GM18873 (cell line): ENCODE measurements around the gene TPD52L1.
"Not testable (repeated sequence)": the region's sequence is repeated elsewhere in the genome, so short reads cannot be mapped to it uniquely, and the experiment has no call there.

Experiments
- ATAC-seq: cut with Tn5 transposase; IDR thresholded peaks from one replicate; pipeline ENCODE4 v1.9.1; 2021; ENCODE audit warnings: mild to moderate bottlenecking, moderate library complexity, moderate number of reproducible peaks; ENCODE audit not compliant: unreplicated experiment, low FRiP score

TPD52L1 gene

GRCh38 chr6:125264476-125264875, 110.9 kb downstream of the TPD52L1 start:
- ATAC-seq = no peak

GRCh38 chr6:125267806-125268523, 114.4 kb downstream of the TPD52L1 start:
- no peak for ATAC-seq

- ATAC-seq = no peak
These were observed 115.2 kb downstream of the TPD52L1 start for GRCh38 chr6:125268765-125269164.

DNA sequence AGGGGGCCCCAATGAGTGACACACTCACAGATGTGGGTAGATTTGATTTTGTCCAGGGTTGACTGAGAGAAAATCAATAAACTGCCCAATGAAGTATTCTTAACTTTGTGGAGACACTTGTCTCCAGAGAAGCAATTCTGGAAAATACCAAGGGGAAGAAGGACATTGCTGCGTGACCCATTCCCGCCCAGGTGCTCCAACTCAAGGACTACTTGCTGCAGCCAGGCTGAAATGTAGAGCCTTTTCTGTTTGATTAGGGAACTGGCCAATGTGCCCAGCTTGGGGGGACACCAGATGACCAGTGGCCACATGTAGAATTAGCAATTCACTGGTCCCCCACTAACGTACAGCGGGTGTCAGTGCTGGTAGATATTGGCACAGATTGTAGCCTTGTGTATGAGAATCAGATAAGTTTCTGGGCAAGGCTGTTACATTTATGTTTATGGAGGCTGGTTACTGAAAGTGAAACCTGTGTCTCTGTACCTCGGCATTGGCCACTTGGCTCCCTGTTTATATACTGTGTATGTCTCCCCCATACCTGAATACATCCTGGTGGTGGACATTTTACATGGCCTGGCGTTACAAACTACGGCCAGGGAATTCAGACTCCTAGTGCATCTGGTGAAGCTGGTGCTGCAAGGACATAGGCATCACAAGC, 115.9 kb downstream of the TPD52L1 start:
- ATAC-seq = no peak

DNA sequence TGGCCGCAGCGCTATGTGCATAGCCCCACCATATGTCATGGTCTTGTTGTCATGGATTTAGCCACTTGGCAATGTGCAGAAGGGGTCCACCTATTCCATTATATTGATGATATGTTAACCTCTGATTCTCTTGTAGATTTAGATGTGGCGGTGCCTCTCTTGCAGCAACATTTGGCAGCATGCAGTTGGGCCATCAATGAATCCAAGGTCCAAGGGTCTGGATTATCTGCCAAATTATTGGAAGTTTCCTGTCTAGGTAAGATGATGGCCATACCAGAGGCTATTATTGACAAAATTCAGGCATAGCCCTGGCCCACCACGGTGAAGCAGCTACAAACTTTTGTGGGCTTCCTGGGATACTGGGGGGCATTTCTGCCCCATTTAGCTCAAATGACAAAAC, 116.8 kb downstream of the TPD52L1 start:
- no peak for ATAC-seq

DNA sequence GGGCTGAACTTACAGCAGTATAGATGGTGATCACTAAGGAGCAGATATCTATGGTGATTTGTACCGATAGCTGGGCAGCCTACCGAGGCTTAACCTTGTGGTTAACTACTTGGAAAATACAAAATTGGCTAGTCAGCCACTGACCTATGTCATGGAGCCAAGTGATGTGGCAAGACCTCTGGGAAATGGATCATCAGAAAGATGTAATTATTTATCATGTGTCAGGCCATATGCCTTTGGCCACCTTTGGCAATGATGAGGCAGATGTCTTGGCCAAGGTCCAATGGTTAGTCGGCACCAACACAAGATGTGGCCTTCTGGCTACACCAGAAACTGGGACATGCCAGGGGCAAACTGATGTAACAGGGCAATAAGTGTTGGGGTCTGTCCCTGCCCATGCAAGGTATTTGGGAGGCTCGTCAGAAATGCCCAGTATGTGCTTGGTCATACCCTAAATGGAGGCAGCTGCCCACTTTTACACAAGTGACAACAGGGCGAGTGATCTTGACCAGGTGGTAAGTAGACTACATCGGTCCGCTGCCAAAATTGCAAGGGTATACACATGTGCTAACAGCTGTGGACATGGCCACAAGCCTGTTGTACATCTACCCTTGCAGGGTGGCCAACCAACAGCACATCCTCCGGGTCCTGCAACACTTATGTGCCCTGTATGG, 118.0 kb downstream of the TPD52L1 start:
- ATAC-seq = no peak

GRCh38 chr6:125273251-125273650, 119.7 kb downstream of the TPD52L1 start:
- no peak for ATAC-seq

GRCh38 chr6:125273965-125274364, 120.4 kb downstream of the TPD52L1 start:
- no peak for ATAC-seq

DNA sequence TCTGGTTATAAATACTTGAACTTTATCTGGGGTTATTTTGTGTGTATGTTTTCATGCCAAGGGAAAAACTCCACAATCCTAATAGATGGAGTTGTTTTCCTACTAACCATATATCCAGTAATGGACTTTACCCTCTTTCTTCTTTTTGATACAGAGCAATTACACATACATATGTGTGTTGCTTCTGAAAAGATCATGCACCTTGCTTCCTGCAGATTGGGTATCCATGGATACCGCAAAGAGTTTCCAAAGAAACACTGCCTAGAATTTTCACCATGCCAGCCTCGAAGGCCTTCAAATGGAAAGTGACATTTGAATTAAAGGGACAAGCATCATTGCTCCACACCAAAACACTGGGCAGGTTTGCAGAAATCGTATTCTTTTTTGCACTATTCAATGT, 121.4 kb downstream of the TPD52L1 start:
- no peak for ATAC-seq

DNA sequence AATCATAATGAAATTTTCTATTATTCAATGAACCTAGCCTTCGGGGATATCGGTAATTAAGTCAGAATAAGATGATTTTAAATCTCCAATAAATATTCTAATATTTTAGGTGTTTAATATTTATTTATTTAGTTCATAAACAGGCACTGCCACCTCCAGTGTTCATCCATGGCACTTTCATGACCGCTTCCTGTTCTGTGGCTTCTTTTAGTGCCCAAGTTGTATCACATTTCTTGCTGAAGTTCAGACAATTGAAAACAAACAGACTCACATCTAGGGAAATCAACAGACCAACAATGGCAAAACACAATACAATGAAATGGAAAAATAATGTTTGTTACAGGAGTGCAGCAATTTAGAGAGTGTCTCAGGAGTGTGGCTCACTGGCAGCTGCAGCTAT, 122.2 kb downstream of the TPD52L1 start:
- ATAC-seq = no peak

DNA sequence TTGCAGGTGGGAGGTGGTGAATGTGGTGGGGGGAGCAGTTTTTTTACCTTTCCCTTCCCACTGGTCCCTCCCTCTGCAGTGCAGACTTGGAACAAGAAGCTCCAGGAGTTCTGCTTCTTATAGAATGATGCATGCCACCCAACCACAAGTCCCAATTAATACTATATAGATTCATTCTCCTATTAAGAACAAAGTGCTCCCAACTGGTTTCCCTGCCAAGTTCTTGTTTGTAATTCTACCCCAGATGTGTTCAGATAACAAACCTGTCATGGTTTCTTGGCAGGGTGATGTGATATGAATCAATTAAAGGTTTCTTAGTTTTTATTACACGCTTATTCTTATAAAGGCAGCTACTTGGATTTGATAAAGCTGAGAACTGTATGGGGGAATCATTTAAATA, 124.3 kb downstream of the TPD52L1 start:
- no peak for ATAC-seq

DNA sequence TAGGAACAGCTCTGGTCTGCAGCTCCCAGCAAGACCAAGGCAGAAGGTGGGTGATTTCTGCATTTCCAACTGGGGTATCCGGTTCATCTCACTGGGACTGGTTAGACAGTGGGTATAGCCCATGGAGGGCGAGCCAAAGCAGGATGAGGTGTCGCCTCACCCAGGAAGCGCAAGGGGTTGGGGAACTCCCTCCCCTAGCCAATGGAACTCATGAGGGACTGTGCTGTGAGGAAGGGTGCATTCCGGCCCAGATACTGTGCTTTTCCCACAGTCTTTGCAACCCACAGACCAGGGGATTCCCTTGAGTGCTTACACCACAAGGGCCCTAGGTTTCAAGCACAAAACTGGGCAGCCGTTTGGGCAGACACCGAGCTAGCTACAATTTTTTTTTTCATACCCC, 126.4 kb downstream of the TPD52L1 start:
- peak; percentile 55 for ATAC-seq

- not testable (repeated sequence) for ATAC-seq
These were observed 126.9 kb downstream of the TPD52L1 start for GRCh38 chr6:125280370-125281035.

DNA sequence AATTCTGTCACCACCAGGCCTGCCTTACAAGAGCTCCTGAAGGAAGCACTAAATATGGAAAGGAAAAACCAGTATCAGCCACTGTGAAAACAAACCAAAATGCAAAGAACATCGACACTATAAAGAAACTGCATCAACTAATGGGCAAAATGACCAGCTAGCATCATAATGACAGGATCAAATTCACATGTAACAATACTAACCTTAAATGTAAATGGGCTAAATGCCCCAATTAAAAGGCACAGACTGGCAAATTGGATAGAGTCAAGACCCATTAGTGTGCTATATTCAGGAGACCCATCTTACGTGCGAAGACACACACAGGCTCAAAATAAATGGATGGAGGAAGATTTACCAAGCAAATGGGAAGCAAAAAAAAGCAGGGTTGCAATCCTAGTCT, 128.9 kb downstream of the TPD52L1 start:
- not testable (repeated sequence) for ATAC-seq

GRCh38 chr6:125285353-125285752, 131.8 kb downstream of the TPD52L1 start:
- no peak for ATAC-seq

- ATAC-seq = no peak
These were observed 132.4 kb downstream of the TPD52L1 start for GRCh38 chr6:125285936-125286335.

DNA sequence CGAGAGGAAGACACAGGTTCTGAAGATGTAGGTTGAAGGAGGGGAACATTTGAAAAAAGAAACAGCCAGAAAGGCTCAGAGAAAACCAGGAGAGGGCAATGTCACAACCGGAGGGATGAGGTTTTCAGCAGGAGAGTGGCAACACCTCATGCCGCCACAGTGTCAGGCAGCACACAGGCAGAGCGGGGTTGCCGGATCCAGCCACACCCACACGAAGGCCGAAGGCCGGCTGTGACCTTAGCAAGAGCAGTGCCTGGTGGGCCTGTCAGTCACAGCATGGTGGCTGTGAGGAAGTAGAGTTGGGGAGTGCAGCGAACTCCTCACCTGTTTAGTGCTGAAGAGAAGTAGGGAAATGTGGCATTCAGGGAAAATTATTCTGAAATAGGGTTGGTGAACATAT, 134.1 kb downstream of the TPD52L1 start:
- no peak for ATAC-seq

GRCh38 chr6:125293587-125293986, 140.0 kb downstream of the TPD52L1 start:
- ATAC-seq = no peak

GRCh38 chr6:125294036-125294435, 140.5 kb downstream of the TPD52L1 start:
- ATAC-seq = no peak

DNA sequence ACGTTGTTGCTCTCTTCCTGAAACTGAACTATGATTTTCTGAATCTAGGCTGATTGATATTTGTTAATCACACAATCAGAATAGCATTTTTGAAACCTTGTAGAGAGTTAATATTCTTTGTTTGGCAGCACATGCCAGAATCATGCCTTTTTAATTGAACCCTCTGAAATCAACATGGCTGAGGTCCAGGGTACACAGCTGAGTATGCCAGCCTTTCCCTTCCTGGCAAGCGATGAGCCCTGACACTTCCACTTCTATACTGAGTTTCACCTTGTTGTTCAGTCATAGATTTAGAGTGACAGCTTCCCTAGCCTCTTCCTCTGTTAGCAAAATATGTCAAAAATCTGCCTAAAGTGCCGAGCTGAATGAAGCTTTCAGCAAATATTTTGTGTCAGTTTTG, 141.4 kb downstream of the TPD52L1 start:
- ATAC-seq = no peak

DNA sequence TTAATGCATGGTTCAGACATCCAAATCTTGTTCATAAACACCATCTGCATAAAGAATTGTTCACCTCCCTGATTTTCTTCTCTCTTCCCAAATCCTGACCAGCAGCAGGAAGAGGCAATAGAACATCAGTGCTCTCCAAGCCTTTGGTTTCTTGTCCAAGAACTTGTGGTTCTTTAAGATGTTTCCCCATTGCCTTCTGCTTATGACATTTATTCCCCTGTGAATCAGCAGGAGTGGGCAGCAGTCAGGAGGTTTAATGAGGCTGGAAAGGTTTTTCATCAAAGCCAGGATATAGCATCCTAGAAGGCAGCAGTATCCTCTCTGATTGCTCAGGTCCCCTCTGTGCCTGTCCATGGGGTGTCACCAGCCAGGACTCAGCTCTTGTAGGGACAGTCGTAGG, 142.9 kb downstream of the TPD52L1 start:
- no peak for ATAC-seq
